HL-60 (cell line): ENCODE results near the gene COL5A3.

Experiments
- GABPA ChIP-seq: IDR thresholded peaks from 2 replicates; pipeline ENCODE4 v1.6.1; 2012; ENCODE audit warnings: low read depth
- POLR2AphosphoS5 ChIP-seq: IDR thresholded peaks from 2 replicates; pipeline ENCODE4 v1.6.1; 2012; ENCODE audit warnings: low read depth
- REST ChIP-seq: IDR thresholded peaks from 2 replicates; pipeline ENCODE4 v1.6.1; 2012; ENCODE audit warnings: low read depth; ENCODE audit not compliant: insufficient replicate concordance
- SPI1 ChIP-seq: IDR thresholded peaks from 2 replicates; pipeline ENCODE4 v1.6.1; 2012; ENCODE audit warnings: low read depth, mild to moderate bottlenecking, borderline replicate concordance
- TF ChIP-seq, protein P1 (sequence below): IDR thresholded peaks from one replicate; pipeline ENCODE4 v1.5.1; 2011; ENCODE audit warnings: low read length, control low read depth, inconsistent platforms; ENCODE audit not compliant: insufficient read depth

- TF ChIP-seq SPI1 = no peak
- no peak for TF ChIP-seq REST
- TF ChIP-seq, protein P1, sequence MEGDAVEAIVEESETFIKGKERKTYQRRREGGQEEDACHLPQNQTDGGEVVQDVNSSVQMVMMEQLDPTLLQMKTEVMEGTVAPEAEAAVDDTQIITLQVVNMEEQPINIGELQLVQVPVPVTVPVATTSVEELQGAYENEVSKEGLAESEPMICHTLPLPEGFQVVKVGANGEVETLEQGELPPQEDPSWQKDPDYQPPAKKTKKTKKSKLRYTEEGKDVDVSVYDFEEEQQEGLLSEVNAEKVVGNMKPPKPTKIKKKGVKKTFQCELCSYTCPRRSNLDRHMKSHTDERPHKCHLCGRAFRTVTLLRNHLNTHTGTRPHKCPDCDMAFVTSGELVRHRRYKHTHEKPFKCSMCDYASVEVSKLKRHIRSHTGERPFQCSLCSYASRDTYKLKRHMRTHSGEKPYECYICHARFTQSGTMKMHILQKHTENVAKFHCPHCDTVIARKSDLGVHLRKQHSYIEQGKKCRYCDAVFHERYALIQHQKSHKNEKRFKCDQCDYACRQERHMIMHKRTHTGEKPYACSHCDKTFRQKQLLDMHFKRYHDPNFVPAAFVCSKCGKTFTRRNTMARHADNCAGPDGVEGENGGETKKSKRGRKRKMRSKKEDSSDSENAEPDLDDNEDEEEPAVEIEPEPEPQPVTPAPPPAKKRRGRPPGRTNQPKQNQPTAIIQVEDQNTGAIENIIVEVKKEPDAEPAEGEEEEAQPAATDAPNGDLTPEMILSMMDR = no peak
- no peak for TF ChIP-seq GABPA
- TF ChIP-seq POLR2AphosphoS5 = no peak
These were observed 34.1 kb upstream of the COL5A3 start for GRCh38 chr19:10044390-10044789.
